ENCODE data around the gene TXNDC2.

DNA sequence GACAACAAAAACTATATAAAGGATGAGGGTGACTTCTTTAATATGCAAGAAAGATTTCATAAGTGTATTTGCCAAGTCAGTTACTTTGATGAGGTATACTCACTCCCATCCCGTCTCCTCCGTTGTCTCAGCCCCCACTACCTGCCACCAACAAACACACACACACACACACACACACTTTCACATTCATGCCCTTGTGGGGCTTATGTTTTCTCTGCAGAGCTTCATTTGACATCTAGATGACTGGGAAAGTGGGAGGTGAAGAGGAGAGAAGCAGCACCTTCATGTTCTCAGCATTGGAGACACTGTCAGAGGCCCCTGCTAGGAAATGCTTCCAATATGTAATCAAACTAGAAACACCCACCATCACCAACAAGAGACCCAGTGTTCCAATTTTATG, 22.5 kb upstream of the TXNDC2 start:
- TF ChIP-seq POLR2AphosphoS5 (IDR thresholded peaks at IDR 0.05) = no peak
- TF ChIP-seq POLR2A (IDR thresholded peaks at IDR 0.05; ENCODE audit: low read depth) = no peak

Measured in esophagus muscularis mucosa (tissue), 2 donors.